ENCODE data around the gene DST.

DST gene

DNA sequence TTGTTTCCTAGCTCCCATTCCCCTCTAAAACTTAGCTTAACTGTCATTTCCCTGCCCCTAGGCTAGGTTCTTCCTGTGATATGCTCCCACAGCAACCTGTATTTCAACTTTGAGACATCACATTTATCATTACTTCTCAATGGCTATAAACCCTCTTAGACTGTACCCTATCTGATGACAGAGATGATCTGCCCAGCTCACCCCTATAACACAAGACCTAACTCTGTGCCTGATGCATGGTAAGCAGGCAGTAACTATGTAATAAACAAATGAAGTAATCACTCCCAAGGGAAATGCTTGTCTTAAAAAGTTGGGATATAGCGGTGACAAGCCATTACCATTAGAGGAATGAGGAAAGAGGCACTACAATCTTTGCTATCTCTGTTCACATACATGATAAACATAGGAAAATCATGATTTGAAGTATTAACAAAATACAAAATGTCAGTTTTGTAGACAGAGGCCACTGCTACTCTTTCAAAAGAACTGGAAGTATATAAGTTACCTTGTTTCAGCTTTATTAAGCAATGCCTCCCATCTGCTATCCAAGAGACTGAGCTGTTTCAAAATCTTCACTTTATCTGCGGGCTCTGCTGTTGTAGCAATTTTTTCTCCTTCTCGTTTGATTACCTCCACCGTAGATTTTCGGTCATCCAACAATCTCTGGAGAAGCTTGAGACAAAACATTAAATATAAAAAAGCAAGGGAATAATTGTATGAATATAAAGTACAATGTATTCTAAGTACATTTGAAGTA is 110.7 kb downstream of the DST start:
- Histone ChIP-seq H3K27me3 (ENCODE audit: control insufficient read depth, insufficient read depth, low read length) (no peaks in the 10 kb centered on the region), H3K4me3 (ENCODE audit: low read length) (no peak overlapping the region), H3K9ac (ENCODE audit: low read depth, low read length) (no peak overlapping the region), H3K36me3 (ENCODE audit: insufficient read depth, low read length) (peaks cover 86% of the 10 kb centered on the region), H3K4me1 (ENCODE audit: control insufficient read depth, insufficient read depth, low read length) (peaks cover 39% of the 10 kb centered on the region), H3K4me2 (ENCODE audit: low read length) (no peak overlapping the region), H3K9me3 (replicated peaks; ENCODE audit: low read length) (no peaks in the 10 kb centered on the region)

DNA sequence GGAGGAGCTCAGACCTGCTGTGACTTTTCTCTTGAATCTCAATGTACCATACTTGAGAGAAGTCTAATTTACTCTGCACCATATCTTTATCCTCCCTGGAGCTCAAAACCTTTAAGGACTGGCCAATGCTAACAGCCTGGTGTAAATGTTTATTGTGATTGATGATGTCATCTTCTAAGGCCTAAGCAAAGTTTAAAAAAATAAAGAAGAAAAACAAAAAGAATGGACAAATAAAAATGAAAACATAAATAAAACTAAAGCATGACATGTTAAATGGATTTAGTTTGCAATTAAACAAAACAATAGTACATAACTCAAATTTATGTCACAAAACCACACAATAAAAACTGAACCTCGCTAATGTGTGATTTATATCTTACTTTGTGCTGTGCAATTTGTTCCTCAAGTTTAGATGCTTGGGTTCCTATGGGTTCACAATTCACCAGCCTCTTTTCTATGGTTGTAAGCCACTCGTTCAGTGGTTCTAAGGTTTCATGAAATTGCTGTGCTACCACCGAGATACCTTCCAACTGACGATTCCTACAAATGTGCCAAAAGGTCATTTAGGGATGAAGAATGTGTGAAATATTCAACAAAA is 113.0 kb downstream of the DST start:
- Histone ChIP-seq H3K4me2 (ENCODE audit: low read length) (peak overlapping the region; percentile 1), H3K27me3 (ENCODE audit: control insufficient read depth, insufficient read depth, low read length) (no peaks in the 10 kb centered on the region), H3K9ac (ENCODE audit: low read depth, low read length) (peak overlapping the region; percentile 14), H3K36me3 (ENCODE audit: insufficient read depth, low read length) (peaks cover 77% of the 10 kb centered on the region), H3K4me3 (ENCODE audit: low read length) (no peak overlapping the region), H3K4me1 (ENCODE audit: control insufficient read depth, insufficient read depth, low read length) (peaks cover 52% of the 10 kb centered on the region), H3K9me3 (replicated peaks; ENCODE audit: low read length) (no peaks in the 10 kb centered on the region)

DNA sequence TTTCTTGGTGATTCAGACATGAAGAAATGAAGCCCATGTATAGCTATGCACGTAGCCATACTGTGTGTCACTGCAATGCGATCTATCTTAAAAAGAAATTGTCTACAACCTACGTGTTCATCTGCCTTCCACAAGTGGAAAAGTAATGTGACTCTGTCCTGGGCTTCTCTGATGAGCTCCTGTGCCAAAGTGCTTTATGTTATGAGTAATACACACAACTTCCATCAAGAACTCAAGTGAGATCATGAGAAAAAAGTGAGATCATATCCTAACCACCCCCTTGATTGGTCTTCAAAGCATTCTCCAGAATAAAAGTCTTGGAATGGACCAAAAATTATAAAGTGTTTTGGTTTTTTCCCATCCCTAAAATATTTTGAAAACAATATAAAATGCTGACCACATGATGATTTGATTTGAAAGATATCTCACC is 114.3 kb downstream of the DST start:
- H3K36me3 ChIP-seq (ENCODE audit: insufficient read depth, low read length): peaks cover 67% of the 10 kb centered on the region
- H3K4me3 ChIP-seq (ENCODE audit: low read length): no peak overlapping the region
- H3K4me2 ChIP-seq (ENCODE audit: low read length): peak overlapping the region; percentile 65
- peaks cover 60% of the 10 kb centered on the region for H3K4me1 ChIP-seq (ENCODE audit: control insufficient read depth, insufficient read depth, low read length)
- H3K9ac ChIP-seq (ENCODE audit: low read depth, low read length): peak overlapping the region; percentile 80
- no peaks in the 10 kb centered on the region for H3K27me3 ChIP-seq (ENCODE audit: control insufficient read depth, insufficient read depth, low read length)
- no peaks in the 10 kb centered on the region for H3K9me3 ChIP-seq (replicated peaks; ENCODE audit: low read length)

DNA sequence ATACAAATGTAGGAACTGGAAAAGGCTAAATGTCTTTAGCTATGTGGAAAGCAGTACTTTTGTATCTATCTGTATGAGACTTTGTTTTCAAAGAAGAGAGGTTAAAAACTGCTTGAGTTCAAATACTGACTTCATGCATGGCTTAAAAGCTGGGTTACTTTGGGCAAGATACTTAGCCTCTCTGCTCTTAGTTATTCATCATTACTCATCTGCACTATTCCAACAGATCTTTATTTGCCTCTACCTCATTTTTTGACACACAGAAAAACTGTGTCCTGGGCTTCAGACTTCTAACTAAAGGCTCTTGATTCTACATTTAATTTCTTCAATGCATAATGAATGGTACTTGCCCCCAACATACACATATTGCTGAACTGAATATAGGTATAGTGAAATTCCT is 114.8 kb downstream of the DST start:
- H3K4me3 ChIP-seq (ENCODE audit: low read length): peak overlapping the region; percentile 8
- H3K4me1 ChIP-seq (ENCODE audit: control insufficient read depth, insufficient read depth, low read length): peaks cover 60% of the 10 kb centered on the region
- H3K27me3 ChIP-seq (ENCODE audit: control insufficient read depth, insufficient read depth, low read length): no peaks in the 10 kb centered on the region
- H3K4me2 ChIP-seq (ENCODE audit: low read length): peak overlapping the region; percentile 65
- H3K9me3 ChIP-seq (replicated peaks; ENCODE audit: low read length): no peaks in the 10 kb centered on the region
- peak overlapping the region; percentile 80 for H3K9ac ChIP-seq (ENCODE audit: low read depth, low read length)
- H3K36me3 ChIP-seq (ENCODE audit: insufficient read depth, low read length): peaks cover 62% of the 10 kb centered on the region

DNA sequence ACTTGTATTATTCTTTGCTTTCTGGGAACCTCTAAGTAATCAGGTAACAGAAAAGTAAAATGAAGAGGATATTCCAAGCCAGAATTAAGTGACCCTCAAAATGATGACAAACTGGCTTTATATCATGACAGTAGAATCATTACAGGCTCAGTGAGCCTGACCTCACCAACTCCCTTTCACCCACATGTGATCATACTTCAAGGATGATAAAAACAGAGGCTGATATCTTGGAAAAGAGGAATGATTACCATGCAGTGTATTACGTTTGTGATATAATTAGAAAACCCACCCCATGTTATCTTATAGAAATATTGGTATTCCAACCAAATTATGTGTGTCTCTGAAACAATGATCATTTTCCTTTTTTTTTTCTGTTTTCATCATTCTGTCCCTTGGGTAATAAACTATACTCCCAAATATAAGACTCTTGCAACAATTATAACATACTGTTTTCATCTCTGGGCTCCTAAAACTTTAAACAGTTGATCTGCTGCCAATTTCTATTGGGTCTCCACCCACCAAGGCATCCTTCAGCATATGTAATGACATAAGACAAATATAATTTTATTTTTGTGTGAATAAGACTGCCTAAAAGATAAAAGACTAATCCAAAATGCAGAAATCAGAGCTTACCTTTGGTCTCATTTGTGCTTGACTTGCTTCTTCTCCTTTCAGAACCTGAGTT is 115.7 kb downstream of the DST start:
- peaks cover 60% of the 10 kb centered on the region for H3K4me1 ChIP-seq (ENCODE audit: control insufficient read depth, insufficient read depth, low read length)
- H3K9me3 ChIP-seq (replicated peaks; ENCODE audit: low read length): no peaks in the 10 kb centered on the region
- H3K9ac ChIP-seq (ENCODE audit: low read depth, low read length): peak overlapping the region; percentile 80
- no peak overlapping the region for H3K4me2 ChIP-seq (ENCODE audit: low read length)
- no peak overlapping the region for H3K4me3 ChIP-seq (ENCODE audit: low read length)
- H3K36me3 ChIP-seq (ENCODE audit: insufficient read depth, low read length): peaks cover 62% of the 10 kb centered on the region
- H3K27me3 ChIP-seq (ENCODE audit: control insufficient read depth, insufficient read depth, low read length): no peaks in the 10 kb centered on the region

DNA sequence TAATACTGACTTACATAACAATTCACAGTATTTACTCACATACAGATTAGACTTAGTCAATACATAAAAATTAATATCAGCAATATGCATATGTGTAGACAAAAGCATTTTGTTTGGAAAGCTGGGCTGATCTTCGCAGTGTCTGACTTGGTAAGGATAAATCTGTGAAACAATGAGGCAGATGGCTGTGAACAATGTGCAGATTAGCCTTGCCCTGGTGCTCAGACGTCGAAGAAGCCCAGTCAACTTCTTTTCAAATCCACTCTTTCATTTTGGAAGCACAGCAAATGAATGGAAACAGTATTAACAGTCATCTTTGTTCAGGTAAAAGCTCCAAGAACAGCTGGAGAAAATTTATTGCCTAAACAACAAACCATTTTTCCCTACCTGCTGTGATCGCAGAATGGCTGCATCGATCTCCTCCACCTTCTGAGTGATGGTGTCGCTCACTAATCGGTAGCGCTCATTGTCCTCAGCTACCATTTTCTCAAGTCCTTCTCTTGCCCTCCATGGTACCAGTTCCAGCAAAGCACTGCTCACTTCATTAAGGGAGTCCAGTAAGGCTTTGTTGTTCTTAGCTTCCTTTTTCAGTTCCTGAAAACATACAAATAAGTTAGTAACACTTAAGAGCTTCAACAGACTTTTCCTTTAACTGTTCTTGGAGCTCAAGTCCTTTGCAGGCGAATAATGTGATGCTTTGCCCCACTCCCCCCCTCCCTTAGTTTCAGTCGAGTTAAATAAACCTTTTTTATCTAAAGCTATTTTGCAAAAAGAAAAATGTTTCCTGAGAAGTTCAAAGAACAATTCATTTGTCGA is 116.5 kb downstream of the DST start:
- no peaks in the 10 kb centered on the region for H3K9me3 ChIP-seq (replicated peaks; ENCODE audit: low read length)
- H3K9ac ChIP-seq (ENCODE audit: low read depth, low read length): peak overlapping the region; percentile 77
- peaks cover 66% of the 10 kb centered on the region for H3K4me1 ChIP-seq (ENCODE audit: control insufficient read depth, insufficient read depth, low read length)
- no peaks in the 10 kb centered on the region for H3K27me3 ChIP-seq (ENCODE audit: control insufficient read depth, insufficient read depth, low read length)
- H3K4me2 ChIP-seq (ENCODE audit: low read length): peak overlapping the region; percentile 70
- peaks cover 54% of the 10 kb centered on the region for H3K36me3 ChIP-seq (ENCODE audit: insufficient read depth, low read length)
- peak overlapping the region; percentile 22 for H3K4me3 ChIP-seq (ENCODE audit: low read length)

DNA sequence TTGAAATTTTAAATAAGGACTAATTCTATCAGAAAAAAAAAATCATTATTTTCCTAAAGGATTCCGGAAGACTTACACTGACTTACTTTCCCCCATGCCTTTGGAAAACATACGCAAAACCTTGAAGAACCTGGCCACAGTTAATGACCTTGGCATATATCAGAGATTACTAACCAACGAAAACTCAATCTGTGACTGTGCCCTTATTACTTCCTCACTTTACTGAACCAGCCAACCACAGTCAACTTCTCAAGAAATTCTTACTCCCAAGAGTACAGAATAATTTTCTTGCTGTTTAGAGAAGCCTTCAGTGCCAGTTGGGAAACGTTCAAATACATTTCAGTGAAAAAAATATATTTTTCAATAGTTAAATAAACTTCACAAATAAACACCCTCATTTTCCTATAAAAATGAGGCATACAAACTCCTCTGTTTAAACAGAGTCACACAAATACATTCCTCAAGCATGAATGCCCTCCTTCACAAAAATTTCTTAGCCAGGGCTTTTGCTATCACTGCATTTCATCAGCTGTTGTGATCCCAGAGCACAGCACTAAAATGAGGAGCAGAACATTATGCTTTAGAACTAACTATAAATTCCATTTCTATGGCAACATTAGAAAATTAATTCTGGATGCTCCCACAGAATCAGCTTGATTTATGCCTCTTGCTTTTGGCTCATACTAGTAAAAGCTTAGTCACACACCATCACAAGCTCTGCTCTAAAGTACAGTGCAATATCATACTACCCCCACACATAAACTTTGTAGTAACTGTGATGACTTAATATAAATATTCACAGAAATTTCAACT is 117.6 kb downstream of the DST start:
- Histone ChIP-seq H3K36me3 (ENCODE audit: insufficient read depth, low read length) (peaks cover 49% of the 10 kb centered on the region), H3K27me3 (ENCODE audit: control insufficient read depth, insufficient read depth, low read length) (no peaks in the 10 kb centered on the region), H3K4me1 (ENCODE audit: control insufficient read depth, insufficient read depth, low read length) (peaks cover 62% of the 10 kb centered on the region), H3K9ac (ENCODE audit: low read depth, low read length) (peak overlapping the region; percentile 77), H3K4me3 (ENCODE audit: low read length) (no peak overlapping the region), H3K9me3 (replicated peaks; ENCODE audit: low read length) (no peaks in the 10 kb centered on the region), H3K4me2 (ENCODE audit: low read length) (peak overlapping the region; percentile 70)

DNA sequence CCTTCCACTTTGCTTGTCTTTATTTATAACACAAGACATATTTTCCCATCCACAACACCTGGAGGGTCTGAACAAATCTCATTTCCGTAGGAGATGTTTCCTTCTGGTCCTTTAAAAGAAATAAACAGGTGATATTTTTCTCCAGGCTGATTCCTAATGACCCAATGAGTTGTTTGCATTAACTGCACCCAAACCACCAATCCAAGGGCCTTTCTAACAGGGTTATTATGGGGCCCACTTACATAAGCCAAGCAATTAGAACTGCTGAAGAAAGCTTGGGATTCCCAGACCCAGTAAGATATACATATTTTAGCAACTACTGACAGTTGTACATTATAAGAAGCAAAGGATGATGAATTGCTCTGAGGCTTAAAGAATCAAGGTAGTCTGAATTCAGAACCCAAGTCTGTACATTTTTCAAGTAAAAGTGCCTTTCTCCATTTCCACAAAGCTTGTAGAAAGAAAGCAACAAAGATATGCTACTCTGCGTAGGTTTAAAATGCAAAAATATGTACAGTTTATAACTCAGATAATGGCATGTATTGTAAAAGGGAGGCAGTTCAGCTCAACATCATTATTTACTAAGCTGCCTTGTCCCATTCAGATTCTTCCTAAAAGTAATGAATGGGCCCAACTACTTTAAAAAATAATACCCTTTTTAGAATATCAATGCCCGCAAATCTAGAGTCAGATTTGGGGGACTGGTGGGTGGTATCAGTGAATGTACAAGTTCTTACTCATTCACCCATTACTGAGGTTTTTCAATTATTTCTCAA is 120.0 kb downstream of the DST start:
- Histone ChIP-seq H3K4me2 (ENCODE audit: low read length) (no peak overlapping the region), H3K9me3 (replicated peaks; ENCODE audit: low read length) (no peaks in the 10 kb centered on the region), H3K36me3 (ENCODE audit: insufficient read depth, low read length) (peaks cover 40% of the 10 kb centered on the region), H3K4me3 (ENCODE audit: low read length) (no peak overlapping the region), H3K27me3 (ENCODE audit: control insufficient read depth, insufficient read depth, low read length) (no peaks in the 10 kb centered on the region), H3K9ac (ENCODE audit: low read depth, low read length) (no peak overlapping the region), H3K4me1 (ENCODE audit: control insufficient read depth, insufficient read depth, low read length) (peaks cover 42% of the 10 kb centered on the region)

DNA sequence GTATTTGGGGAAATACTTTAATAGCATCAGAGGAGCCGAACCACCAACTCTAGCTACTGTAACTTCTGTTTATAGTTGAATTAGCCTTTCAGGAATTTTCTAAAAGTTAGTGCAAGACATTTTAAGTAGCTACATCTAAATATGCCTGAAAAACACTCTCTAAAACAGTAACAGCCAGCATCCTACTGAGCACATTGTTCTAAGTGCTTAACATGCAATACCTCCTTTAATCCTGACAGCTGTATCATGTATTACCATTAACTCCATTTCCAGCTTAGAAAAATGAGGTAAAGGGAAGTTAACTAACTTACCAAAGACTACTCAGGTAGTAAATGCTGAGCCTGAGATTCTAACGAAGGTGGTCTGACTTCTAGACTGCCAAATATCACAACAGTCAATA is 120.7 kb downstream of the DST start:
- Histone ChIP-seq H3K4me3 (ENCODE audit: low read length) (no peak overlapping the region), H3K27me3 (ENCODE audit: control insufficient read depth, insufficient read depth, low read length) (no peaks in the 10 kb centered on the region), H3K4me1 (ENCODE audit: control insufficient read depth, insufficient read depth, low read length) (peaks cover 42% of the 10 kb centered on the region), H3K9ac (ENCODE audit: low read depth, low read length) (no peak overlapping the region), H3K36me3 (ENCODE audit: insufficient read depth, low read length) (peaks cover 40% of the 10 kb centered on the region), H3K9me3 (replicated peaks; ENCODE audit: low read length) (no peaks in the 10 kb centered on the region), H3K4me2 (ENCODE audit: low read length) (no peak overlapping the region)

DNA sequence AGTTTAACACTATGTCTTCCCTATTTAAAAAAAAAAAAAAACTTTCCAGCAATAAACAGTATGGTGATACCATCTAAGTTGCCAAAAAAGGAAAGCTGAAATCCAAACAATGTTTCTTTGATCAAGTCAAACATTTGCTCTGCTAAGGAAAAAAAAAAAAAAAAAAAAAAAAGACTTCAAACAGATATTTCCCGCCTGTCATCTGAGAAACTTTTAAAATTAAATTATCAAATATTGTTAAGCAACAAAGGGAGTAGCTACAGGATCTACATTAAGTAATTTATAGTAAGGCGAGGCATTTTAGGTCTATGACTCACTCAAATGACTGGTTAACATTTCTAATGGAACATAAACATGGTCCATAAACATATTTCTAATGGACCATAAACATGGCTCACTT is 121.2 kb downstream of the DST start:
- no peak overlapping the region for H3K4me3 ChIP-seq (ENCODE audit: low read length)
- H3K27me3 ChIP-seq (ENCODE audit: control insufficient read depth, insufficient read depth, low read length): no peaks in the 10 kb centered on the region
- H3K9ac ChIP-seq (ENCODE audit: low read depth, low read length): no peak overlapping the region
- H3K9me3 ChIP-seq (replicated peaks; ENCODE audit: low read length): no peaks in the 10 kb centered on the region
- peaks cover 42% of the 10 kb centered on the region for H3K36me3 ChIP-seq (ENCODE audit: insufficient read depth, low read length)
- no peak overlapping the region for H3K4me2 ChIP-seq (ENCODE audit: low read length)
- H3K4me1 ChIP-seq (ENCODE audit: control insufficient read depth, insufficient read depth, low read length): peaks cover 41% of the 10 kb centered on the region

Measured in skeletal muscle satellite cell (primary cell).